HG02623 (cell line): ENCODE data around the gene MLKL.
A peak's percentile ranks its signal among the peaks of the same experiment; 100 is the strongest.

Source experiments
- ATAC-seq: cut with Tn5 transposase; IDR thresholded peaks from one replicate; pipeline ENCODE4 v1.9.1; 2021; ENCODE audit warnings: moderate library complexity; ENCODE audit not compliant: unreplicated experiment

The MLKL gene

GRCh38 chr16:74652249-74652648 is 48.4 kb downstream of the MLKL start:
- no peak for ATAC-seq

GRCh38 chr16:74651841-74652240 is 48.8 kb downstream of the MLKL start:
- ATAC-seq = no peak

- no peak for ATAC-seq
Measured at GRCh38 chr16:74650966-74651567, 49.6 kb downstream of the MLKL start.

- ATAC-seq = no peak
Measured at GRCh38 chr16:74649839-74650504, 50.7 kb downstream of the MLKL start.

GRCh38 chr16:74641969-74642368 is 58.7 kb downstream of the MLKL start:
- ATAC-seq = no peak

- ATAC-seq = no peak
Measured at GRCh38 chr16:74637742-74638453, 62.8 kb downstream of the MLKL start.

GRCh38 chr16:74635303-74635702 is 65.4 kb downstream of the MLKL start:
- ATAC-seq = no peak

- no peak for ATAC-seq
Measured at GRCh38 chr16:74633686-74634085, 67.0 kb downstream of the MLKL start.

GRCh38 chr16:74627506-74628220 is 73.0 kb downstream of the MLKL start:
- ATAC-seq = no peak

GRCh38 chr16:74626741-74627416 is 73.8 kb downstream of the MLKL start:
- peak; percentile 44 for ATAC-seq

GRCh38 chr16:74625500-74626350 is 74.9 kb downstream of the MLKL start:
- no peak for ATAC-seq

GRCh38 chr16:74623839-74624235 is 76.8 kb downstream of the MLKL start:
- no peak for ATAC-seq

- ATAC-seq = no peak
Measured at GRCh38 chr16:74623214-74623838, 77.3 kb downstream of the MLKL start.

- no peak for ATAC-seq
Measured at GRCh38 chr16:74622005-74622404, 78.7 kb downstream of the MLKL start.
